HCT116 (cell line): ENCODE data around the gene SCGB1A1.

ENCODE experiments used
- ATF3 ChIP-seq: IDR thresholded peaks from 2 replicates; pipeline ENCODE4 v1.6.1; 2012
- CEBPB ChIP-seq: IDR thresholded peaks from 2 replicates; pipeline ENCODE4 v1.6.1; 2012; ENCODE audit warnings: low read depth
- CTCF ChIP-seq, 3 experiments: fragments of 200-600 bp in 1 of 3; sonication (generic) in 1 of 3; IDR thresholded peaks in 2 of 3; conservative IDR thresholded peaks in 1 of 3; 2 replicates each; pipeline ENCODE4 v1.5.1; 2012 to 2017; ENCODE audit warnings: low read depth in 2 of 3, low read length in 2 of 3, antibody characterized with exemption in 1 of 3, borderline replicate concordance in 1 of 3, control low read depth in 1 of 3, mild to moderate bottlenecking in 1 of 3, mixed read lengths in 1 of 3, mixed run types in 1 of 3, moderate library complexity in 1 of 3; ENCODE audit not compliant: insufficient read depth in 1 of 3
- POLR2A ChIP-seq: IDR thresholded peaks from 2 replicates; pipeline ENCODE4 v1.7.0; 2011; ENCODE audit warnings: borderline replicate concordance; ENCODE audit not compliant: insufficient read depth, insufficient read length; ENCODE audit errors: extremely low read depth

GRCh38 chr11:62406034-62406433, 12.8 kb upstream of the SCGB1A1 start:
- TF ChIP-seq CTCF (IDR thresholded peaks at IDR 0.05 in 2 of 3, conservative IDR thresholded peaks at IDR 0.05 in 1 of 3; ENCODE audit: borderline replicate concordance in 1 of 3, insufficient read depth in 1 of 3, low read depth in 2 of 3, low read length in 2 of 3): no peak
- TF ChIP-seq CEBPB: no peak
- TF ChIP-seq ATF3: no peak
- TF ChIP-seq POLR2A: no peak
